Lower leg skin (tissue), 3 donors: ENCODE data around the gene MTA3.

Experiments
- POLR2A ChIP-seq, 2 donors: fragments of 450-650 bp; IDR thresholded peaks; one replicate each; pipeline ENCODE4 v1.6.1; 2016 to 2017; ENCODE audit warnings: antibody characterized with exemption in 2 of 2, mild to moderate bottlenecking in 1 of 2, moderate library complexity in 1 of 2
- TF ChIP-seq, protein P1 (sequence below), 3 donors: fragments of 450-650 bp; IDR thresholded peaks; one replicate each; pipeline ENCODE4 v1.5.1; 2016; ENCODE audit warnings: antibody characterized with exemption in 3 of 3, mild to moderate bottlenecking in 3 of 3, moderate library complexity in 2 of 3

DNA sequence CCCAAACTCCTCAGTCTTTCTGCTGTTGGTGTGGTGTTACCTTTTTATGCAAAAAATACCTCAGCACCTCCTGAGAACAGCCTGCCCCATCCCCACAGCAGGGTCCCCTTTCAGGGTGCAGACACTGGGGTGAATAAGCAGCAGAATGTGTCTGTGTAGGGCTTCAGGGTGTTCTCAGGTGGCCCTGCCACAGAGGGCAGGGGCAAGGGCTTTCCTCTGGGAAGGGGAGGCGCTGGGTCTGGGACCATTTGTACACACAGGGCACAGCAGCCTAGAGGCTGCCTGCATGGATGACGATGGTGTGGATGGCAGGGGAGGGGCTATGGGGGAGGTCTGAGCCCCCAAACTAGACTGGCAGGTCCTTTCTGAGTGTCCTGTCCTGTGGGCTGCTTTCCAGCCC, 221.3 kb downstream of the MTA3 start:
- TF ChIP-seq, protein P1, sequence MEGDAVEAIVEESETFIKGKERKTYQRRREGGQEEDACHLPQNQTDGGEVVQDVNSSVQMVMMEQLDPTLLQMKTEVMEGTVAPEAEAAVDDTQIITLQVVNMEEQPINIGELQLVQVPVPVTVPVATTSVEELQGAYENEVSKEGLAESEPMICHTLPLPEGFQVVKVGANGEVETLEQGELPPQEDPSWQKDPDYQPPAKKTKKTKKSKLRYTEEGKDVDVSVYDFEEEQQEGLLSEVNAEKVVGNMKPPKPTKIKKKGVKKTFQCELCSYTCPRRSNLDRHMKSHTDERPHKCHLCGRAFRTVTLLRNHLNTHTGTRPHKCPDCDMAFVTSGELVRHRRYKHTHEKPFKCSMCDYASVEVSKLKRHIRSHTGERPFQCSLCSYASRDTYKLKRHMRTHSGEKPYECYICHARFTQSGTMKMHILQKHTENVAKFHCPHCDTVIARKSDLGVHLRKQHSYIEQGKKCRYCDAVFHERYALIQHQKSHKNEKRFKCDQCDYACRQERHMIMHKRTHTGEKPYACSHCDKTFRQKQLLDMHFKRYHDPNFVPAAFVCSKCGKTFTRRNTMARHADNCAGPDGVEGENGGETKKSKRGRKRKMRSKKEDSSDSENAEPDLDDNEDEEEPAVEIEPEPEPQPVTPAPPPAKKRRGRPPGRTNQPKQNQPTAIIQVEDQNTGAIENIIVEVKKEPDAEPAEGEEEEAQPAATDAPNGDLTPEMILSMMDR (IDR thresholded peaks at IDR 0.05): no peak
- no peak for TF ChIP-seq POLR2A (IDR thresholded peaks at IDR 0.05)
